Body of pancreas (tissue), 4 donors: Measurements from ENCODE around the gene LPP.

Source experiments
- POLR2A ChIP-seq, 3 donors: fragments of 450-650 bp; IDR thresholded peaks; one replicate each; pipeline ENCODE4 v1.6.1; 2016; ENCODE audit warnings: antibody characterized with exemption in 3 of 3, mild to moderate bottlenecking in 2 of 3
- TF ChIP-seq, protein P1 (sequence below), 7 experiments: fragments of 450-650 bp in 4 of 7; fragments of 200-600 bp in 3 of 7; sonication (generic) in 3 of 7; IDR thresholded peaks; one replicate each; pipeline ENCODE4 v1.5.1; 2016 to 2019; ENCODE audit warnings: antibody characterized with exemption in 7 of 7

DNA sequence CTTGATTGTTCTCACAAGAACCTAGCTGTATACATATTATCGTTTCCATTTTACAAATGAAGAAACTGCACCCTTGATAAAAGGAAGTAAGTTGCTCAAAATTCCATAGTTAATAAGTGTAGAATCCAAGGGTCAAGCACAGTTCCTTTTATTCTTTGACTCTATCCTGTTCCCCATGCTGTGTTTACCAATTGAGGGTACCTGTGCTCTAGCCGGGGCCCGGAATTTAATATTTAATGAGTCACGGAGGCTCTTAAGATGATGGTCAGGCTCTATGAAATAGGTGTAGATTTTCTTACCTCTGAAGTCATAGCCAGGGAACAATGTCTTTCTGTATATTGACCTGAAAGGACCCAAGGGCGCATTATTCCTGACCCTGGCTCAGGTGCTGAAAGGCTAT lies 65.2 kb downstream of the LPP start:
- TF ChIP-seq, protein P1, sequence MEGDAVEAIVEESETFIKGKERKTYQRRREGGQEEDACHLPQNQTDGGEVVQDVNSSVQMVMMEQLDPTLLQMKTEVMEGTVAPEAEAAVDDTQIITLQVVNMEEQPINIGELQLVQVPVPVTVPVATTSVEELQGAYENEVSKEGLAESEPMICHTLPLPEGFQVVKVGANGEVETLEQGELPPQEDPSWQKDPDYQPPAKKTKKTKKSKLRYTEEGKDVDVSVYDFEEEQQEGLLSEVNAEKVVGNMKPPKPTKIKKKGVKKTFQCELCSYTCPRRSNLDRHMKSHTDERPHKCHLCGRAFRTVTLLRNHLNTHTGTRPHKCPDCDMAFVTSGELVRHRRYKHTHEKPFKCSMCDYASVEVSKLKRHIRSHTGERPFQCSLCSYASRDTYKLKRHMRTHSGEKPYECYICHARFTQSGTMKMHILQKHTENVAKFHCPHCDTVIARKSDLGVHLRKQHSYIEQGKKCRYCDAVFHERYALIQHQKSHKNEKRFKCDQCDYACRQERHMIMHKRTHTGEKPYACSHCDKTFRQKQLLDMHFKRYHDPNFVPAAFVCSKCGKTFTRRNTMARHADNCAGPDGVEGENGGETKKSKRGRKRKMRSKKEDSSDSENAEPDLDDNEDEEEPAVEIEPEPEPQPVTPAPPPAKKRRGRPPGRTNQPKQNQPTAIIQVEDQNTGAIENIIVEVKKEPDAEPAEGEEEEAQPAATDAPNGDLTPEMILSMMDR (IDR thresholded peaks at IDR 0.05), result no peak
- TF ChIP-seq POLR2A (IDR thresholded peaks at IDR 0.05), result no peak
